NCI-H345 treated with DMSO at 0.1 percent for 48 hours (cell line): ENCODE measurements around the gene ADAM15.

Experiments used
- DNase-seq: peaks from one replicate; lab custom pipeline; 2025; ENCODE audit not compliant: unreplicated experiment; lab: John Stamatoyannopoulos, UW

The ADAM15 gene

GRCh38 chr1:155083865-155084721 lies 33.0 kb downstream of the ADAM15 start:
- DNase-seq: peak; percentile 81

DNA sequence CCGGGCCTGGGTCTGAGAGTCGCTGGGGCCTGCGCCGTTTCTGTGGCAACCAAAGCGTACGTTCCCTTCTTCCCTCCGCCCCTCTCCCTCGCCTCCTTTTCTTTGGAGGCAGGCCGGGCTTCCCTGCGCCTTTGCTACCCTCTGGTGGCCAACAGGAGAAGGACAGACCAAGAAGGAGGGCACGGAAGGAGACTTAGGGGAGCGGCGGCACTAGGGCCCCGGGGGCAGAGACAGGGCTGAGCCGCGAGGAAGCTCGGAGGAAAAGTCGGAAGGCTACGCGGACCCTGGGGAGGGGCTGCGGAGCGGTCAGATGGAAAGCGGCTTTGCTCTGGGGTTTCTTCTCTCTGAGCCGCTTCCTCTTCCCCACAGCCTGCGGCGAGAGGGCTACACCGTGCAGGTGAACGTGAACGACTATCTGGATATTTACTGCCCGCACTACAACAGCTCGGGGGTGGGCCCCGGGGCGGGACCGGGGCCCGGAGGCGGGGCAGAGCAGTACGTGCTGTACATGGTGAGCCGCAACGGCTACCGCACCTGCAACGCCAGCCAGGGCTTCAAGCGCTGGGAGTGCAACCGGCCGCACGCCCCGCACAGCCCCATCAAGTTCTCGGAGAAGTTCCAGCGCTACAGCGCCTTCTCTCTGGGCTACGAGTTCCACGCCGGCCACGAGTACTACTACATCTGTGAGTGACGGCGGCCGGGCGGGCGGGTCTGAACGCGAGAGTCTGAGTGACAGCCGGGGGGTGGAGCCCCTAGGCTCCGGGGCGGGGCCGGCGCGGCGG lies 33.8 kb downstream of the ADAM15 start:
- peak; percentile 100 for DNase-seq

GRCh38 chr1:155085504-155086127 lies 34.5 kb downstream of the ADAM15 start:
- peak; percentile 46 for DNase-seq

- DNase-seq: peak; percentile 75
Observed at GRCh38 chr1:155086128-155086741, 35.1 kb downstream of the ADAM15 start.

DNA sequence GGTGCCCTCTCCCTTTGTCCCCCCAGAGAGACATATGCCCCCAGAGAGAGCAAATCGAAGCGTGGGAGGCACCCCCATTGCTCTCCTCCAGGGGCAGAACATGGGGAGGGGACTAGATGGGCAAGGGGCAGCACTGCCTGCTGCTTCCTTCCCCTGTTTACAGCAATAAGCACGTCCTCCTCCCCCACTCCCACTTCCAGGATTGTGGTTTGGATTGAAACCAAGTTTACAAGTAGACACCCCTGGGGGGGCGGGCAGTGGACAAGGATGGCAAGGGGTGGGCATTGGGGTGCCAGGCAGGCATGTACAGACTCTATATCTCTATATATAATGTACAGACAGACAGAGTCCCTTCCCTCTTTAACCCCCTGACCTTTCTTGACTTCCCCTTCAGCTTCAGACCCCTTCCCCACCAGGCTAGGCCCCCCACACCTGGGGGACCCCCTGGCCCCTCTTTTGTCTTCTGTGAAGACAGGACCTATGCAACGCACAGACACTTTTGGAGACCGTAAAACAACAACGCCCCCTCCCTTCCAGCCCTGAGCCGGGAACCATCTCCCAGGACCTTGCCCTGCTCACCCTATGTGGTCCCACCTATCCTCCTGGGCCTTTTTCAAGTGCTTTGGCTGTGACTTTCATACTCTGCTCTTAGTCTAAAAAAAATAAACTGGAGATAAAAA lies 35.9 kb downstream of the ADAM15 start:
- no peak for DNase-seq

GRCh38 chr1:155091071-155092051 lies 40.2 kb downstream of the ADAM15 start:
- DNase-seq: peak; percentile 87

DNA sequence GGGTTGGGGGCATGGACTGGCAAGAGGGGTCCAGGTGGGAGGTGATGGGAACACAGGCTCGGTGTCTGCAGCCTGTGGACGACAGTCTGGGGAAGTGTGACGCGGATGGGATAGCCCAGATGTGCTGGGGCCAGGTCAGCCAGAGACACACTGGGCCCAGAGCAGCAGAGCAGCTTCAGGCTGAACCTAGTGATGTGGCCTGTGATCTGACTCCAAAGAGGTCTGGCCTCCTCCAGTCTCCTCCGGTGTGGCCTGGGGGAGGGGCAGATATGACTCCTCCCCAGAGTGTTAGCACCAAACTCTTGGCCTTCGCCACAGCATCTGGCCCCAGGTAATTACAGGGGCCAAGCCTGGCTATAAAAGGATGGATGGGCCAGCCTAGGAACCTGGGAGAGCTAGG lies 41.0 kb downstream of the ADAM15 start:
- no peak for DNase-seq

DNA sequence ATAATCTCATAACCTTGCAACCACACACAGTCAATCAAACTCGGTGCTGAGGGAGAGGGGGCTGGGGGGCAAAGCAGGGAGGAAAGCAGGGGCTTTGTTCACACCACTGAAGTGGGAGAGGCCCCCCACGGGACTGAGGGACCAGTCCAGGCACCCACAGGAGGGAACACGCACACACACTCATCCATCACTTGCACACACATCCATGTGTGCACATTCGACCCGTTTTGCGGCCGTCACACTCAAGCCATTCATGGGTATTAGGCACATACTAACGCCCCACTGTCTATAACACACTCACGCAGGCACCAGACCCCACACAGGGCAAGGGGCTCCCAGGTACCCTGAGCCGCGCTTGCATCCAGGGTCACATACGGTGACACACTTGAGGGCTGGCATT lies 41.5 kb downstream of the ADAM15 start:
- no peak for DNase-seq

GRCh38 chr1:155093911-155094621 lies 43.0 kb downstream of the ADAM15 start:
- DNase-seq: peak; percentile 81

DNA sequence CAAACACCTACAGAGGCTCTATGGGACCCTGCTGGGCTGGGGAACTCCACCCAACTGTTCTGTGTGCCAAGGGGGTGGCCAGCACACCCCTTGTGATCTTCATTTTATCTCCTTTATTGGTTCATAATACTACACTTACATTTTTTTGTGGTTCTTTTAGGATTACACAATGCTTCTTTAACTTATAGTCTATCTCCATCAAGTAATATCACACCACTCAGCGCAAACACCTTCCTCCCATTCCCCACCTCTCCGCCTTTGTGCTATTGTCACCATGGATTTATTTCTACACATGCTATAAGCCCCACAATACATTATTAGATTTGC lies 43.5 kb downstream of the ADAM15 start:
- DNase-seq: no peak

DNA sequence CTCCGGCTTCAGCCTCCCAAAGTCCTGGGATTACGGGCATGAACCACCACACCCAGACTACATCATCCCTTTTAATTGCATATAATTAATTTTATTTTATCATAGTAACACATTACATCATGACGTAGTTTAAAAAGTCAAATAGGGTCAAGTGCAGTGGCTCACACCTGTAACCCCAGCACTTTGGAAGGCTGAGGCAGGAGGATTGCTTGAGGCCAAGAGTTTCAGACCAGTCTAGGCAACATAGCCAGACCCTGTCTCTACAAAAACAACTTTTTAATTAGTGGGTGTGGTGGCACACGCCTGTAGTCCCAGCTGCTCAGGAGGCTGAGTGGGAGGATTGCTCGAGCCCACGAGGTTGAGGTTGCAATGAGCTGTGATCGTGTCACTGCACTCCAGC lies 48.2 kb downstream of the ADAM15 start:
- DNase-seq: no peak

- no peak for DNase-seq
Observed at GRCh38 chr1:155103325-155103724, 52.2 kb downstream of the ADAM15 start.

- DNase-seq: no peak
Observed at GRCh38 chr1:155104605-155105534, 53.8 kb downstream of the ADAM15 start.

DNA sequence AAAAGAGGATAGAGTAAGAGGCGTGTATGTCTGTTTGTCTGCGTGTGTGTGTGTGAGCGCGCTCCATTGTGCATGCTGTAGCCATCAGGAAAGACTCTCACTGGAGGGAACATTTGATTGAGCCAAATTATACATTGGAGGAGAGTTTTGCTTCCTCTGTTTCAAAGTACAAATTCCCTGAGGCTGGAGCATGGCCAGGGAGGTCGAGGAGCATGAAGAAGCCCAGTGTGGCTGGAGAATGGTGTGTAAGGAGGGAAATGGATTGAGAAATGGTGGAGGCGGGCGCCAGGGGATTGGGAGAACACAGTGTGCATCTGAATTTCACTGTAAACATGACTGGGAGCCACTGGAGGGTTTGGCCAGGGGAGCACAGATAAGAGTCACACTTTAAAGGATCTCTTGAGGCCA lies 54.5 kb downstream of the ADAM15 start:
- DNase-seq: no peak

GRCh38 chr1:155106862-155107261 lies 55.7 kb downstream of the ADAM15 start:
- DNase-seq: no peak

- no peak for DNase-seq
Observed at GRCh38 chr1:155107309-155108264, 56.5 kb downstream of the ADAM15 start.

- no peak for DNase-seq
Observed at GRCh38 chr1:155108296-155108695, 57.2 kb downstream of the ADAM15 start.
